ENCODE data around the gene TELO2.
"Not testable (repeated sequence)": the region's sequence is repeated elsewhere in the genome, so short reads cannot be mapped to it uniquely, and the experiment has no call there.

The TELO2 gene

GRCh38 chr16:1478937-1479336, 14.2 kb upstream of the TELO2 start:
- H3K4me1 ChIP-seq (ENCODE audit: control insufficient read depth in 2 of 2, insufficient read depth in 1 of 2, low read depth in 1 of 2, low read length in 2 of 2); H3K9ac ChIP-seq (ENCODE audit: low read depth, low read length, poor library complexity); H2BK5ac ChIP-seq (ENCODE audit: low read length); H3K4me3 ChIP-seq (ENCODE audit: low read length in 2 of 2); H2BK12ac ChIP-seq (ENCODE audit: low read length); H2AFZ ChIP-seq (ENCODE audit: low read length); H2AK5ac ChIP-seq (ENCODE audit: low read depth, low read length); H3K27ac ChIP-seq (replicated peaks; ENCODE audit: low read length); H3K18ac ChIP-seq (ENCODE audit: low read length); H3K27me3 ChIP-seq (ENCODE audit: control insufficient read depth in 3 of 3, insufficient read depth in 3 of 3, low read depth in 1 of 3, low read length in 3 of 3); H3K23ac ChIP-seq (ENCODE audit: low read depth, low read length, poor library complexity); H3K4ac ChIP-seq (ENCODE audit: low read length); H3K9me3 ChIP-seq (replicated peaks in 1 of 2; ENCODE audit: control insufficient read depth in 2 of 2, insufficient read depth in 1 of 2, low read depth in 1 of 2, low read length in 2 of 2); H4K8ac ChIP-seq (ENCODE audit: low read depth, low read length); H4K91ac ChIP-seq (ENCODE audit: low read depth, low read length, poor library complexity); H3K36me3 ChIP-seq (replicated peaks in 1 of 2; ENCODE audit: control insufficient read depth in 2 of 2, insufficient read depth in 2 of 2, low read length in 2 of 2); H3K14ac ChIP-seq (ENCODE audit: low read length); H2BK120ac ChIP-seq (ENCODE audit: low read depth, low read length); H3K4me2 ChIP-seq (ENCODE audit: insufficient read depth, low read length, poor library complexity, severe bottlenecking); H2BK15ac ChIP-seq (ENCODE audit: low read length); DNase-seq (ENCODE audit: low spot score); H3K79me1 ChIP-seq (ENCODE audit: low read depth, low read length): not testable (repeated sequence)
- WGBS, 2 donors (ENCODE audit: extremely low coverage in 2 of 2, insufficient read length in 2 of 2, insufficient replicate concordance in 1 of 2), result no CpG with 5 or more reads among the region's 9 CpGs

- H2BK12ac ChIP-seq (ENCODE audit: low read length), result no peak overlapping the region
- H3K18ac ChIP-seq (ENCODE audit: low read length), result no peak overlapping the region
- no peak overlapping the region for H3K23ac ChIP-seq (ENCODE audit: low read depth, low read length, poor library complexity)
- H3K79me1 ChIP-seq (ENCODE audit: low read depth, low read length), result peaks cover 6% of the 10 kb centered on the region
- no peak overlapping the region for H2BK120ac ChIP-seq (ENCODE audit: low read depth, low read length)
- H3K14ac ChIP-seq (ENCODE audit: low read length), result no peak overlapping the region
- H2BK15ac ChIP-seq (ENCODE audit: low read length), result peak overlapping the region; percentile 85
- H3K4me1 ChIP-seq (ENCODE audit: control insufficient read depth in 2 of 2, insufficient read depth in 1 of 2, low read depth in 1 of 2, low read length in 2 of 2), result no peaks in the 10 kb centered on the region
- DNase-seq (ENCODE audit: low spot score), result no peak
- H3K9me3 ChIP-seq (replicated peaks in 1 of 2; ENCODE audit: control insufficient read depth in 2 of 2, insufficient read depth in 1 of 2, low read depth in 1 of 2, low read length in 2 of 2), result peaks cover 0 to 4% of the 10 kb centered on the region in 2 donors
- H2AFZ ChIP-seq (ENCODE audit: low read length), result no peak overlapping the region
- H4K91ac ChIP-seq (ENCODE audit: low read depth, low read length, poor library complexity), result no peak overlapping the region
- no peak overlapping the region for H4K8ac ChIP-seq (ENCODE audit: low read depth, low read length)
- peaks cover 0 to 4% (median 0%) of the 10 kb centered on the region in 3 experiments for H3K27me3 ChIP-seq (ENCODE audit: control insufficient read depth in 3 of 3, insufficient read depth in 3 of 3, low read depth in 1 of 3, low read length in 3 of 3)
- H3K4me2 ChIP-seq (ENCODE audit: insufficient read depth, low read length, poor library complexity, severe bottlenecking), result no peak overlapping the region
- no CpG with 5 or more reads among the region's 28 CpGs for WGBS, 2 donors (ENCODE audit: extremely low coverage in 2 of 2, insufficient read length in 2 of 2, insufficient replicate concordance in 1 of 2)
- H2AK5ac ChIP-seq (ENCODE audit: low read depth, low read length), result no peak overlapping the region
- no peaks in the 10 kb centered on the region for H3K36me3 ChIP-seq (replicated peaks in 1 of 2; ENCODE audit: control insufficient read depth in 2 of 2, insufficient read depth in 2 of 2, low read length in 2 of 2)
- no peak overlapping the region for H3K27ac ChIP-seq (replicated peaks; ENCODE audit: low read length)
- H2BK5ac ChIP-seq (ENCODE audit: low read length), result no peak overlapping the region
- H3K9ac ChIP-seq (ENCODE audit: low read depth, low read length, poor library complexity), result no peak overlapping the region
- H3K4ac ChIP-seq (ENCODE audit: low read length), result no peak overlapping the region
- H3K4me3 ChIP-seq (ENCODE audit: low read length in 2 of 2), result no peak overlapping the region
Measured at GRCh38 chr16:1481906-1482835, 11.0 kb upstream of the TELO2 start.

GRCh38 chr16:1485847-1486496, 7.2 kb upstream of the TELO2 start:
- H4K91ac ChIP-seq (ENCODE audit: low read depth, low read length, poor library complexity), result no peak overlapping the region
- H3K4ac ChIP-seq (ENCODE audit: low read length), result peak overlapping the region; percentile 76
- H2BK15ac ChIP-seq (ENCODE audit: low read length), result peak overlapping the region; percentile 49
- peak overlapping the region; percentile 16 for H2AFZ ChIP-seq (ENCODE audit: low read length)
- peaks cover 0 to 4% (median 0%) of the 10 kb centered on the region in 3 experiments for H3K27me3 ChIP-seq (ENCODE audit: control insufficient read depth in 3 of 3, insufficient read depth in 3 of 3, low read depth in 1 of 3, low read length in 3 of 3)
- H3K27ac ChIP-seq (replicated peaks; ENCODE audit: low read length), result no peak overlapping the region
- H2BK5ac ChIP-seq (ENCODE audit: low read length), result no peak overlapping the region
- WGBS, 2 donors (ENCODE audit: extremely low coverage in 2 of 2, insufficient read length in 2 of 2, insufficient replicate concordance in 1 of 2), result no CpG with 5 or more reads among the region's 40 CpGs
- peak overlapping the region; percentile 70 for H2AK5ac ChIP-seq (ENCODE audit: low read depth, low read length)
- peaks cover 0 to 2% of the 10 kb centered on the region in 2 donors for H3K9me3 ChIP-seq (replicated peaks in 1 of 2; ENCODE audit: control insufficient read depth in 2 of 2, insufficient read depth in 1 of 2, low read depth in 1 of 2, low read length in 2 of 2)
- H3K79me1 ChIP-seq (ENCODE audit: low read depth, low read length), result peaks cover 6% of the 10 kb centered on the region
- H3K9ac ChIP-seq (ENCODE audit: low read depth, low read length, poor library complexity), result peak overlapping the region; percentile 2
- peak overlapping the region; percentile 43 for H3K23ac ChIP-seq (ENCODE audit: low read depth, low read length, poor library complexity)
- H3K4me2 ChIP-seq (ENCODE audit: insufficient read depth, low read length, poor library complexity, severe bottlenecking), result no peak overlapping the region
- no peaks in the 10 kb centered on the region for H3K36me3 ChIP-seq (replicated peaks in 1 of 2; ENCODE audit: control insufficient read depth in 2 of 2, insufficient read depth in 2 of 2, low read length in 2 of 2)
- no peak overlapping the region for H3K18ac ChIP-seq (ENCODE audit: low read length)
- H2BK12ac ChIP-seq (ENCODE audit: low read length), result peak overlapping the region; percentile 58
- no peak overlapping the region for H4K8ac ChIP-seq (ENCODE audit: low read depth, low read length)
- H3K4me3 ChIP-seq (ENCODE audit: low read length in 2 of 2), result no peak overlapping the region
- no peak overlapping the region for H3K14ac ChIP-seq (ENCODE audit: low read length)
- H3K4me1 ChIP-seq (ENCODE audit: control insufficient read depth in 2 of 2, insufficient read depth in 1 of 2, low read depth in 1 of 2, low read length in 2 of 2), result no peaks in the 10 kb centered on the region
- H2BK120ac ChIP-seq (ENCODE audit: low read depth, low read length), result no peak overlapping the region
- no peak for DNase-seq (ENCODE audit: low spot score)
